ENCODE results near the gene NBEAL1. TPM values are rescaled to one million over a fixed set of nuclear protein-coding genes. Genes with fewer than 3 reads are reported as not detected.
"Not testable (repeated sequence)": the region's sequence is repeated elsewhere in the genome, so short reads cannot be mapped to it uniquely, and the experiment has no call there.

The NBEAL1 gene
- total RNA-seq, 1 experiment from 2014 or later = 5.6 TPM

DNA sequence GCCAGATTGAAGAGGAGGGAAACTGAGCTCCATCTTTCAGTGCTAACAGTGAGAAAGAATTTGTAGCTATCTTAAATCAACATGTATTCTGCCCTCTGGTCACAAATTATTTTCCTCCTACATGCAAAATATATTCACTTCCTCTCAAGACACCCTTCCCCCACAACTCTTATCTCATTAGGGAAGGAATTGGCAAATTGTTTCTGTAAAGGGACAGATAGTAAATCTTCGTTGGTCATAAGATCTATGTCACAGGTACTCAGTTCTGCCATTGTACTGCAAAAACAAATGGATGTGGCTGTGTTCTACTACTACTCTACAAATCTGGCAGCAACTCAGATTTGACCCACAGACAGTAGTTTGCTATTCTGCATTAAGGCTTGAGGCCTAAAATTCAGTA is 171.2 kb downstream of the NBEAL1 start:
- H3K27me3 ChIP-seq (ENCODE audit: control insufficient read depth, insufficient read depth, low read length) = no peaks in the 10 kb centered on the region
- no peak overlapping the region for H3K4me3 ChIP-seq (ENCODE audit: insufficient read depth, low read depth, low read length)
- no peak for DNase-seq
- H3K36me3 ChIP-seq (replicated peaks; ENCODE audit: control insufficient read depth, insufficient read depth, low read length) = no peaks in the 10 kb centered on the region; the same call in none of the 2 replicates

DNA sequence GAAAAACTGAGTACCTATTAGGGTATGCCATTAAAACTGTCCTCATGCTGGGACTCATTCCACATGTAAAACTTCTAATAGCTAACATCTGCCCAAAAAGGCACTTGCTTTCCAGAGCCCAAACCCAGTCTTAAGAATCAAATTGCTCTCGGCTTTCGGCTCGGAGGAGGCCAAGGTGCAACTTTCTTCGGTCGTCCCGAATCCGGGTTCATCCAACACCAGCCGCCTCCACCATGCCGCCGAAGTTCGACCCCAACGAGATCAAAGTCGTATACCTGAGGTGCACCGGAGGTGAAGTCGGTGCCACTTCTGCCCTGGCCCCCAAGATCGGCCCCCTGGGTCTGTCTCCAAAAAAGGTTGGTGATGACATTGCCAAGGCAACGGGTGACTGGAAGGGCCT is 175.9 kb downstream of the NBEAL1 start:
- DNase-seq; H3K36me3 ChIP-seq (replicated peaks; ENCODE audit: control insufficient read depth, insufficient read depth, low read length): not testable (repeated sequence)

DNA sequence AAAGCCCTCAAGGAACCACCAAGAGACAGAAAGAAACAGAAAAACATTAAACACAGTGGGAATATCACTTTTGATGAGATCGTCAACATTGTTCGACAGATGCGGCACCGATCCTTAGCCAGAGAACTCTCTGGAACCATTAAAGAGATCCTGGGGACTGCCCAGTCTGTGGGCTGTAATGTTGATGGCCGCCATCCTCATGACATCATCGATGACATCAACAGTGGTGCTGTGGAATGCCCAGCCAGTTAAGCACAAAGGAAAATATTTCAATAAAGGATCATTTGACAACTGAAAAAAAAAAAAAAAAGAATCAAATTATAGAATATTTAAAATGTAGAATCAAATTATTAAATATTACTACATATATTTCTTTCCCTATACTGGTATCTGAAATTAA is 176.4 kb downstream of the NBEAL1 start:
- not testable (repeated sequence) for DNase-seq; H3K4me3 ChIP-seq (ENCODE audit: insufficient read depth, low read depth, low read length); H3K36me3 ChIP-seq (replicated peaks; ENCODE audit: control insufficient read depth, insufficient read depth, low read length); H3K27me3 ChIP-seq (ENCODE audit: control insufficient read depth, insufficient read depth, low read length)

More for the DNA sequence above, 175.9 kb downstream of the NBEAL1 start:
- not testable (repeated sequence) for H3K27me3 ChIP-seq (ENCODE audit: control insufficient read depth, insufficient read depth, low read length); H3K4me3 ChIP-seq (ENCODE audit: insufficient read depth, low read depth, low read length)

DNA sequence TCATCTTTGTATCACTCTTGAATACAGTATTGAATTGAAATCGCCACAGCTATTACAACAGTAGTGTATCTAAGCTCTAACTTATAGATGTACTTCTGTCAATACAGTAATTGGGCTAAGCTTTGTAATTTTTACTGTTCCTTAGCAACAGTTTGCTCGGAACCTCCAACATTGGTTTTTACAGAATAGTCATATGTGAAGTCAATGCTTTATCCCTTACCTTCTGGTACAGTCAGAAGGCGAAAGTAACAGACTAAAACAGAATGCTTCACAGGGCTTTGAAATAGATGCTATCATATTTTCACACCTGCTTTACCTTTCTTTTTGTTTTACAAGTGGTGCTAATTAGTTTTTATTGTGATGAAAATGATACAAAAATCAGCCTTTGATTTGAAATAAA is 177.3 kb downstream of the NBEAL1 start:
- no peak for DNase-seq
- no peaks in the 10 kb centered on the region; the same call in 1 of the 2 replicates for H3K36me3 ChIP-seq (replicated peaks; ENCODE audit: control insufficient read depth, insufficient read depth, low read length)
- H3K27me3 ChIP-seq (ENCODE audit: control insufficient read depth, insufficient read depth, low read length) = no peaks in the 10 kb centered on the region
- no peak overlapping the region for H3K4me3 ChIP-seq (ENCODE audit: insufficient read depth, low read depth, low read length)

DNA sequence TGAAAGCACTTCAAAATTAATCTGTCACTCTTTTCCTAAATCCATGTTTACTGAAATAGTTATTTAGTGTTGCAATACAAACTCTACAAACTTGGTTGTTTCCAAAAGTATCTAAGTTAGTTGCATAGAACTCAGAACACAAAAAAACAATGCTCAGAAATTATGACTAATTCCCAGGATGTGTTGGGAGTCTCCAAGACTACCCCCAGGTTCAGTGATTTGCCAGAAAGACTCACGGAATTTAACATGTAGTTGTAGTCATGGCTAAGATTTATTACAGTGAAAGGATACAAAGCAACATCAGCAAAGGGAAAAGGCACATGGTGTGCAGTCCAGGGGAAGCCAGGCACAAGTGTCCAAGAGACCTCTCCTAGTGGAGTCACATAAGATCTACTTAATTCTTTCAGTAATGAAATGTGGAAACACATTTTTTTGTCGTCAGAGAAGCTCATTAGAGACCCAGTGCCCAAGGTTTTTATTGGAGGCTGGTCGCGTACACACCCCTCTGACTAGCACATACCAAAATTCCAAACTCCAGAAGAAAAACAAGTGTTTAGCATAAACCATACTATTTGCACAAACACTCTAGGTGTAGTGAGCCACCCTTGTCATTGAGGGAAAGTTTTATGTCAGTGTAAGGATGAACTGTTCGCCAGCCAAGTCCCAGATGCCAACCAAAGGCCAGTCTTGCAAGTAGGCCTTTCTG is 180.8 kb downstream of the NBEAL1 start:
- Histone ChIP-seq H3K4me3 (ENCODE audit: insufficient read depth, low read depth, low read length) (no peak overlapping the region), H3K27me3 (ENCODE audit: control insufficient read depth, insufficient read depth, low read length) (no peaks in the 10 kb centered on the region), H3K36me3 (replicated peaks; ENCODE audit: control insufficient read depth, insufficient read depth, low read length) (no peaks in the 10 kb centered on the region; the same call in 1 of the 2 replicates)
- DNase-seq = no peak

DNA sequence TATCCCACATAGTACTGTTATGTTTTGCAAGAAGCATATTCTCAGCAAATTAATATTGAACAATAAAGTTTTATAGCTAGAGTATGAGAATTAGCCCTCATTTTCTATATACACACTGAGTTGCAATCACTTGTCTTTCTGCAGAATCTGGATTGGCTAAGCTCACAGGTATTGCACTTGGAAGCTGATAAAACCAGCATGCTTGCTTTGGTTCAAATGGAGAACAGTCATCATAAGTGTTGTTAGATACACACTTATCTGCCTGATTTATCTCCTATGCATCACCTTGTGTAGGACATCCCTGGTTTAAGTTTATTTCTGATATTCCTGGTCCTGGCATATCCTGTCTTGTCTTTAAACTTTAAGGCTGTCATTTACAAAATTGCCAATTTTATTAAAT is 186.2 kb downstream of the NBEAL1 start:
- Histone ChIP-seq H3K36me3 (replicated peaks; ENCODE audit: control insufficient read depth, insufficient read depth, low read length) (no peaks in the 10 kb centered on the region; the same call in 1 of the 2 replicates), H3K4me3 (ENCODE audit: insufficient read depth, low read depth, low read length) (no peak overlapping the region), H3K27me3 (ENCODE audit: control insufficient read depth, insufficient read depth, low read length) (no peaks in the 10 kb centered on the region)
- no peak for DNase-seq

DNA sequence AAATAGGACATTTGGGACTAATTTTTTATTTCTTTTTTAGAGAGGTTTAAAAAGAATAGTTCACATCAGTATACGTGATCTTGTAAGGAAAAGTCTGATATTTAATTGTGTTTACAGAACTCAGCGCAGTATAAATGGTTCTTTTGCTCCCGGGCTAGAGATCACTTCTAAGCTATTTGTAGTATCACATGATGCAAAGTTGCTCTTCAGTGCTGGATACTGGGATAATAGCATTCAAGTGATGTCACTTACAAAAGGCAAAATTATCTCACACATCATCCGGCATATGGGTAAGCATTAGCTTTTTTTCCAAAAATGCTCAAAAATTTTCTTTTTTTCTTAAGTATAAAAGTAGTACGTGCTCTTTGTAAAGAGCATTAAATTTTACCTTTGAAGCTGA is 186.8 kb downstream of the NBEAL1 start:
- no peaks in the 10 kb centered on the region for H3K27me3 ChIP-seq (ENCODE audit: control insufficient read depth, insufficient read depth, low read length)
- DNase-seq = no peak
- no peak overlapping the region for H3K4me3 ChIP-seq (ENCODE audit: insufficient read depth, low read depth, low read length)
- H3K36me3 ChIP-seq (replicated peaks; ENCODE audit: control insufficient read depth, insufficient read depth, low read length) = no peaks in the 10 kb centered on the region; the same call in 1 of the 2 replicates

DNA sequence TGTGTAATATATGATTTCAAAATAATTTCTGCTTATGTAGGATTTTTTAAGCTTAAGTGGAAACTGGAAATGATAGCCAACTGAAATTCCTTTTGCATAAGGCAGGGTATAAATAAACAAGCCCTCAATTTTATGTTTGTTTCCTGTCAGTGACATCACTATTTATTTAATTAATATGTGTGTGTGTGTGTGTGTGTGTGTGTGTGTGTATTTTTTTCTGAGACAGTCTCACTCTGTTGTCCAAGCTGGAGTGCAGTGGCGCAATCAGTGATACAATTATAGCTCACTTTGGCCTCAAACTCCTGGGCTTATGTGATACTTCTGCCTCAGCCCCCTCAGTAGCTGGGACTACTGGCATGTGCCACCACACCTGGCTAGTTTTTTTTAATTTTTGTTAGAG is 194.9 kb downstream of the NBEAL1 start:
- Histone ChIP-seq H3K4me3 (ENCODE audit: insufficient read depth, low read depth, low read length) (no peak overlapping the region), H3K27me3 (ENCODE audit: control insufficient read depth, insufficient read depth, low read length) (no peaks in the 10 kb centered on the region), H3K36me3 (replicated peaks; ENCODE audit: control insufficient read depth, insufficient read depth, low read length) (no peaks in the 10 kb centered on the region; the same call in 1 of the 2 replicates)
- no peak for DNase-seq

DNA sequence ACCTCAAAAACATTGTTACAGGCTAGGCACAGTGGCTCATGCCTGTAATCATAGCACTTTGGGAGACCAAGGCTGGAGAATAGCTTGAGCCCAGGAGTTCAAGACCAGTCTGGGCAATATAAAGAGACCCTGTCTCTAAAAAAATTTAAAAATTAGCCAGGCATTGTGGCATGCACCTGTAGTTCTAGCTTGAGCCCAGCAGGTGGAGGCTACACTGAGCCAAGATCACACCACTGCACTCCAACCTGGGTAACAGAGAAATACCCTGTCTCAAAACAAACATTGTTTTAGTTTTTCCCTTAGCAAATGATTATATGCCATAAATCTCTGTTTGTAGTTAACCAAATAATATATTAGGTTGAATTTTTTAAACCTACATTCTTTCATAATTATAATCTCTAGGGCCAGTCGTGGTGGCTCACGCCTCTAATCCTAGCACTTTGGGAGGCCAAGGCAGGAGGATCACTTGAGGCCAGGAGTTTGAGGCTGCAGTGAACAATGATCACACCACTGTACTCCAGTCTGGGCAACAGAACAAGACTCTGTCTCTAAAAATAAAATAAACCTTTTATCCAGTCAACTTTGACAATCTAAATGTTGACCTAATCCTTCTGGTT is 210.9 kb downstream of the NBEAL1 start:
- H3K4me3 ChIP-seq (ENCODE audit: insufficient read depth, low read depth, low read length) = no peak overlapping the region
- no peak for DNase-seq
- no peaks in the 10 kb centered on the region for H3K36me3 ChIP-seq (replicated peaks; ENCODE audit: control insufficient read depth, insufficient read depth, low read length)
- H3K27me3 ChIP-seq (ENCODE audit: control insufficient read depth, insufficient read depth, low read length) = no peaks in the 10 kb centered on the region

DNA sequence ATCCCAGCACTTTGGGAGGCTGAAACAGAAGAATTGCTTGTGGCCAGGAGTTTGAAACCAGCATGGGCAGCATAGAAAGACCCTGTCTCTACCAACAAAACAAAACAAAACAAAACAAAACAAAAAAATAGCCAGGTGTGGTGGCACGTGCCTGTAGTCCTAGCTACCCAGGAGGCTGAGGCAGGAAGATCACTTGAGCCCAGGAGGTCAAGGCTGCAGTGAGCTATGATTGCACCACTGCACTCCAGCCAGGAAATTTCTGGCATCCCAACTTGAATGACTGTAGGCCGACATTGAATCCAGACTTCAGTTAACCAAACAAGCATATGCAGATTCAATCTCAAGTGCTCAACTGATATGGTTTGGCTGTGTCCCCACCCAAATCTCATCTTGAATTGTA is 215.0 kb downstream of the NBEAL1 start:
- not testable (repeated sequence) for DNase-seq; H3K36me3 ChIP-seq (replicated peaks; ENCODE audit: control insufficient read depth, insufficient read depth, low read length); H3K4me3 ChIP-seq (ENCODE audit: insufficient read depth, low read depth, low read length); H3K27me3 ChIP-seq (ENCODE audit: control insufficient read depth, insufficient read depth, low read length)

DNA sequence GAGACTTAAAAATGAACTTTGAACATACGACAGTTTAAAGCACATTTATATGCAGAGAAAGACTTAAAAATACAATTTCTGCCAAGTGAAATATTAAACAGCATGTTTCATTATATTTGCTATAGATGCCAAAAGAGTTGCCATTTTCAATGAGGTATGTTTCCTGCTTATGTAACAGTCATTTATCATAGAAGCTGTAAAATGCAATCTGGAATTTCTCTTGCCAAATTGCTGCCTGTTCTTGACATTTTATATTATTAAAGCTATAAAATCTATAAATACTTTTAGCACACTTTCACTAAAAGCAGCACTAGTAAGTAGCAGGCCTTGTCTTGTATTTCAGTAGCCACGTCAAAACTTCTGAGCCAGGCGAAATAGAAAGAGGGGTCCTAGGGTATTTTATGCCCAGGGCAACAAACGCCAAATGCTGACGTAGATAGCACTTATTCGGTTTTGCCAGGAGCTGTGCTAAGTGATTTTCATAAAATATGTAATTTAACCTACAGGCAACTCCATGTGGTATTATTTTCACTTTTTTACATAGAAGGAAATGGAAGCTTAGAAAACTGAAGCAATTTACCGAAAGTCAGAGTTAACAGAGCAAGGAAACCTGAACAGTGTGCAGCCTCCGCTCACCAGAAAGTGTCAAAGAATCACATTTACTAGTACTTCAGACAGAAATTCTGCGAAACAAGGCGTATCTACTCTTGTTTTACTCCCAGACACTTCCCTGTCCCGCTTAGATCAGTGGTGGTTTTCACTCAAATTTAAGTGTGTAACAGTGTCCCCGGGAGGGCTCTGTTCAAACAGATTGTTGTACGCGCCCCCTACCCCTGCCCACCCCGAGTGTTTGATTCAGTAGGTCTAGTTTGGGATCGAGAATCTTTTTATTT is 222.9 kb downstream of the NBEAL1 start:
- Histone ChIP-seq H3K4me3 (ENCODE audit: insufficient read depth, low read depth, low read length) (no peak overlapping the region), H3K27me3 (ENCODE audit: control insufficient read depth, insufficient read depth, low read length) (no peaks in the 10 kb centered on the region), H3K36me3 (replicated peaks; ENCODE audit: control insufficient read depth, insufficient read depth, low read length) (no peaks in the 10 kb centered on the region; the same call in 1 of the 2 replicates)
- DNase-seq = no peak

DNA sequence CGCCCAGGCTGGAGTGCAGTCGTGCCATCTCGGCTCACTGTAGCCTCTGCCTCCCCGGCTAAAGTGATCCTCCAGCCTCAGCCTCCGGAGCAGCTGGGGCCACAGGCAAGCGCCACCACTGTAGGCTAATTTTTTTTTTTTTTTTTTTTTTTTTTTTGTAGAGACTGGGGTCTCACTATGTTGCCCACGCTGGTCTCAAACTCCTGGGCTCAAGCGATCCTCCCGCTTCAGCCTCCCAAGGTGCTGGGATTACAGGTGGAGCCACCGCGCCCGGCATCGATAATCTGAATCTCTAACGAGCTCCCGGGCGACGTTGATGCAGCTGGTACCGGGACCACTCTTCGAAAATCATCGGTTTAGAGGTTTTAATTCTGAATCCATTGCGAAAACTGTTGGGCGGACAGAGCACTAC is 223.6 kb downstream of the NBEAL1 start:
- no peaks in the 10 kb centered on the region; the same call in 1 of the 2 replicates for H3K36me3 ChIP-seq (replicated peaks; ENCODE audit: control insufficient read depth, insufficient read depth, low read length)
- no peak for DNase-seq
- H3K4me3 ChIP-seq (ENCODE audit: insufficient read depth, low read depth, low read length) = peak overlapping the region; percentile 60
- H3K27me3 ChIP-seq (ENCODE audit: control insufficient read depth, insufficient read depth, low read length) = no peaks in the 10 kb centered on the region

DNA sequence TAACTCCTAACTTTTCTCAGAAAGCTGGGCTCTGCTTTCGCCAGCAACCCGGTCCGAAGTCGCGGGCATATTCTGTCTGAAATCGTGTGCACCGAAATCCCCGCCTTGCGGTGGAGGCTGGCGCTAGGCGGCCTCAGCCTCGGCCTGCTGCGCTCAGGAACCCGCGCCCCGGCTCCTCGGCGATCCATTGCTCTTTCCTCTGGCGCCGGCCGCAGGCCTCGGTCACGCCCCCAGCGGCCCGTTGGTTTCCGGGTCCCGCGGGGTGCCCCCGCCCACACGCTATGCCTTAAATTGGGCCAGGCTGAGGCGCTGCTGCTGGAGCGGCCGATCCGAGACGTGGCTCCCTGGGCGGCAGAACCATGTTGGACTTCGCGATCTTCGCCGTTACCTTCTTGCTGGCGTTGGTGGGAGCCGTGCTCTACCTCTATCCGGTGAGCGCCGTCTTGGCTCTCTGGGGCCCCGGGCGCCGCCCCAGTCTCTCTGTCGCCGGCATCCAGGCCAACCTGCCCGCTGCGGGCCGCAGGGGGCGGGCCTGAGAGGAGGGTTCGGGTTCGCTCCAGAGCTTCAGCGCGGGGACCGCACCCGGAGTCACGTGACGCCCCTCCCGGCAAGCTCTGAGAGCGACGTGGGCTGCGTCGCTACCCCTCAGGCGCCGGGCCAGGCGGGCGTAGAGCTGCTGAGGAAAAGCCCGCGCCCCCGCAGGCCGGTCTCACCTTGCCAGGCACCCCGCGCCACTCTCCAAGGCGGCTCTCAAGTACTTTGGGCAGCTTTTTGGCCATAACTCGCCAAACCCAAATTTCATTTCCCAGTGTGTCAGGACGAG is 224.2 kb downstream of the NBEAL1 start, which contains the start of gene CYP20A1:
CYP20A1 (plus strand) TSS at position 315 of the 823 bp plus-strand sequence; CDS start at position 360, 45 bp downstream.
- H3K36me3 ChIP-seq (replicated peaks; ENCODE audit: control insufficient read depth, insufficient read depth, low read length) = no peaks in the 10 kb centered on the region; the same call in 1 of the 2 replicates
- DNase-seq = peak; percentile 94
- peak within 1 kb of the TSS; percentile 60 for H3K4me3 ChIP-seq (ENCODE audit: insufficient read depth, low read depth, low read length)
- no peaks in the 10 kb centered on the region for H3K27me3 ChIP-seq (ENCODE audit: control insufficient read depth, insufficient read depth, low read length)

DNA sequence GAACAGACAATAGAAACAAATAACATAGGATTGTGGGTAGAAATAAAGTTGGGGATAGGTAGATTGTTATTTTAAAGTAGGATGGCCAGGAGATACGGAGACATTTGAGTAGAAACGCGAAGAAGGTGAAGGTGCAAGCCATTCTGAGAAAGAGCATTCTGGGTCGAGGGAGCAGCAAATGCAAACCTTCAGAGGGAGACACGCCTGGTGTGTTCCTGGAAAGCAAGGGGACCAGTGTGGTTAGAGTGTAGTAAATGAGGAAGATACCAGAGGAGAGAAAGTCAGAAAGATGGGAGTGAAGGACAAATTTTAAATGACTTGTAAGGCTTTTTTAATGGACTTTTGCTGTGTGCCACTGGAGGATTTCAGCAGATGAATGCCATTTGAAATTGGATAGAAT is 225.8 kb downstream of the NBEAL1 start:
- Histone ChIP-seq H3K36me3 (replicated peaks; ENCODE audit: control insufficient read depth, insufficient read depth, low read length) (no peaks in the 10 kb centered on the region; the same call in 1 of the 2 replicates), H3K4me3 (ENCODE audit: insufficient read depth, low read depth, low read length) (no peak overlapping the region), H3K27me3 (ENCODE audit: control insufficient read depth, insufficient read depth, low read length) (no peaks in the 10 kb centered on the region)
- no peak for DNase-seq
